MCF 10A (cell line): Measurements from ENCODE around the gene C5orf63. TPM values are rescaled to one million over a fixed set of nuclear protein-coding genes. Genes with fewer than 3 reads are reported as not detected.

Experiments
- BruUV-seq: library from RNA; stranded (reverse); fragments of 400-500 nt; replicated peaks from 2 replicates; lab custom pipeline; 2021; lab: Mats Ljungman, UMichigan
- CTCF ChIA-PET: fragments of 300-600 bp; sonication (Branson Sonifier 250); formaldehyde crosslinking; extraction: SDS; loops from one replicate; lab custom pipeline; 2021; ENCODE audit warnings: antibody characterized with exemption, inconsistent platforms; lab: Yijun Ruan, JAX
- POLR2A ChIA-PET: fragments of 300-600, 350-650 bp; sonication (Branson Sonifier 250); formaldehyde crosslinking; extraction: SDS; loops from one replicate; lab custom pipeline; 2020; ENCODE audit warnings: antibody characterized with exemption, inconsistent platforms; lab: Yijun Ruan, JAX
- DNase-seq: peaks from one replicate; pipeline ENCODE4 v3.0.0-alpha.2; 2018; ENCODE audit not compliant: unreplicated experiment
- H3K27ac Mint-ChIP-seq: one replicate; pipeline ENCODE4 v1.8.0; 2022; ENCODE audit warnings: mild to moderate bottlenecking, low read depth, mixed read lengths; ENCODE audit not compliant: unreplicated experiment
- H3K27me3 Mint-ChIP-seq: one replicate; pipeline ENCODE4 v1.8.0; 2022; ENCODE audit warnings: mixed read lengths; ENCODE audit not compliant: insufficient read depth, unreplicated experiment
- H3K36me3 Mint-ChIP-seq: one replicate; pipeline ENCODE4 v1.8.0; 2022; ENCODE audit warnings: mild to moderate bottlenecking, moderate library complexity, mixed read lengths; ENCODE audit not compliant: insufficient read depth, unreplicated experiment
- H3K4me1 Mint-ChIP-seq: one replicate; pipeline ENCODE4 v1.8.0; 2022; ENCODE audit warnings: mixed read lengths; ENCODE audit not compliant: insufficient read depth, unreplicated experiment
- H3K4me3 Mint-ChIP-seq: one replicate; pipeline ENCODE4 v1.8.0; 2022; ENCODE audit warnings: mild to moderate bottlenecking, moderate library complexity, mixed read lengths; ENCODE audit not compliant: unreplicated experiment
- H3K9me3 Mint-ChIP-seq: one replicate; pipeline ENCODE4 v1.8.0; 2022; ENCODE audit warnings: mixed read lengths; ENCODE audit not compliant: unreplicated experiment
- intact Hi-C: fragments of 100-400 bp; cut with micrococcal nuclease; formaldehyde crosslinking; loops from 2 replicates; pipeline ENCODE4 v1.14.1; 2022
- total RNA-seq: library from RNA; stranded (reverse); gene quantifications from 2 replicates; pipeline ENCODE4 v1.2.3, GENCODE V29; 2022
- TF ChIP-seq, protein P1 (sequence below): fragments of 200-600 bp; IDR thresholded peaks from one replicate; pipeline ENCODE4 v1.8.0; 2022; ENCODE audit warnings: antibody characterized with exemption, mild to moderate bottlenecking; ENCODE audit not compliant: unreplicated experiment

C5orf63 gene
- total RNA-seq, 1 experiment from 2014 or later = 10.8 TPM

DNA sequence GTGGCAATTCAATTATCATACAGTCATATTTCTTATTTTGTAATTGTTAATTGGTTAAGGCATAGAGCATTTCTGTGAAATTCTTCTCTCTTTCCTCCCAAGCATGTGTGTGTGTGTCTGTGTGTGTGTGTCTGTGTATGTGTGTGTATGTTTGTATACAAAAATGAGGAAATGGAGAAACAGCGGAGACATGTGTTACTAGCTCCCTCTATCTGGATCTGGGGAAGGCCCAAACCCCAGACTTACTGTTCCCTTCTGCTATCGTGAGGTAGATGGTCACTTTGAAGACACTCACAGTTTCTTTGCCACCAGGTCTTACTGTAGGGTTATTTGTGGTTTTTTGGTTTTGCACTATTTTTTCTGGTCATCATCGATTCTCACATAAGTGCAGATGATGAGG lies 11.4 kb upstream of the C5orf63 start:
- no peaks in the 10 kb centered on the region for H3K36me3 Mint-ChIP-seq
- no peak for DNase-seq
- no peak overlapping the region for H3K27ac Mint-ChIP-seq
- TF ChIP-seq, protein P1, sequence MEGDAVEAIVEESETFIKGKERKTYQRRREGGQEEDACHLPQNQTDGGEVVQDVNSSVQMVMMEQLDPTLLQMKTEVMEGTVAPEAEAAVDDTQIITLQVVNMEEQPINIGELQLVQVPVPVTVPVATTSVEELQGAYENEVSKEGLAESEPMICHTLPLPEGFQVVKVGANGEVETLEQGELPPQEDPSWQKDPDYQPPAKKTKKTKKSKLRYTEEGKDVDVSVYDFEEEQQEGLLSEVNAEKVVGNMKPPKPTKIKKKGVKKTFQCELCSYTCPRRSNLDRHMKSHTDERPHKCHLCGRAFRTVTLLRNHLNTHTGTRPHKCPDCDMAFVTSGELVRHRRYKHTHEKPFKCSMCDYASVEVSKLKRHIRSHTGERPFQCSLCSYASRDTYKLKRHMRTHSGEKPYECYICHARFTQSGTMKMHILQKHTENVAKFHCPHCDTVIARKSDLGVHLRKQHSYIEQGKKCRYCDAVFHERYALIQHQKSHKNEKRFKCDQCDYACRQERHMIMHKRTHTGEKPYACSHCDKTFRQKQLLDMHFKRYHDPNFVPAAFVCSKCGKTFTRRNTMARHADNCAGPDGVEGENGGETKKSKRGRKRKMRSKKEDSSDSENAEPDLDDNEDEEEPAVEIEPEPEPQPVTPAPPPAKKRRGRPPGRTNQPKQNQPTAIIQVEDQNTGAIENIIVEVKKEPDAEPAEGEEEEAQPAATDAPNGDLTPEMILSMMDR = no peak
- ChIA-PET CTCF (interaction anchor here (1.0 kb wide), 1 partner anchor 20 kb away, joined by 3 read pairs; no protein-coding TSS in a partner anchor), POLR2A (interaction anchor here (0.7 to 2.3 kb wide), 2 partner anchors 11 to 1992 kb away, joined by 3 to 14 read pairs; partner anchors contain the start of gene C5orf63)
- H3K4me1 Mint-ChIP-seq = peaks cover 35% of the 10 kb centered on the region
- BruUV-seq = no TSS peak
- H3K9me3 Mint-ChIP-seq = no peaks in the 10 kb centered on the region
- no peaks in the 10 kb centered on the region for H3K27me3 Mint-ChIP-seq
- intact Hi-C loops = loop anchor here (5.0 kb wide), 1 partner anchor 122 kb away; no protein-coding TSS in a partner anchor
- H3K4me3 Mint-ChIP-seq = no peak overlapping the region

DNA sequence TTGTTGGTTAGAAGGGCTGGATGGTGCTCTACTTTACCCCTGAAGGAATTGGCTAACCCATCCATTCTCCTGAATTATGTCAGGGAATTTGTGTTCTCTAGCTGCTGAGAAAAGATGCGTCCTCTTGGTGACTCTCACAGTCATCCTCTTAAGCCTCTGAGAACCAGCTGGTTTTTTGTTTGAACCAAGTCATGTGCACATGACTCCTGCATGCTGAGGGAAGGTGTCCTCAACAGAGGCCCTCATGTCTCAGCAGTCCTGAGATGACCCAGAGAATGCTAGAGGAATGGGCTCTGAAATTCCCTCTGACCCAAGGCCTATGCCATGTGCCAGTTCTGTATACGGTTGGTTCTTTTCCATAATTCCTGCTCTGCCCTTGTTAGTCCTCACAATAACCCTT lies 10.4 kb upstream of the C5orf63 start:
- Mint-ChIP-seq H3K27me3 (no peaks in the 10 kb centered on the region), H3K36me3 (no peaks in the 10 kb centered on the region), H3K9me3 (no peaks in the 10 kb centered on the region), H3K27ac (no peak overlapping the region), H3K4me3 (no peak overlapping the region), H3K4me1 (peaks cover 28% of the 10 kb centered on the region)
- ChIA-PET CTCF (interaction anchor here (0.6 to 0.7 kb wide), 2 partner anchors 11 to 478 kb away, joined by 3 read pairs; no protein-coding TSS in a partner anchor), POLR2A (interaction anchor here (2.3 kb wide), 1 partner anchor 10 kb away, joined by 14 read pairs; the partner anchor contains the start of gene C5orf63)
- BruUV-seq = no TSS peak
- no peak for DNase-seq
- TF ChIP-seq, protein P1 = no peak
- intact Hi-C loops = no loop called here

DNA sequence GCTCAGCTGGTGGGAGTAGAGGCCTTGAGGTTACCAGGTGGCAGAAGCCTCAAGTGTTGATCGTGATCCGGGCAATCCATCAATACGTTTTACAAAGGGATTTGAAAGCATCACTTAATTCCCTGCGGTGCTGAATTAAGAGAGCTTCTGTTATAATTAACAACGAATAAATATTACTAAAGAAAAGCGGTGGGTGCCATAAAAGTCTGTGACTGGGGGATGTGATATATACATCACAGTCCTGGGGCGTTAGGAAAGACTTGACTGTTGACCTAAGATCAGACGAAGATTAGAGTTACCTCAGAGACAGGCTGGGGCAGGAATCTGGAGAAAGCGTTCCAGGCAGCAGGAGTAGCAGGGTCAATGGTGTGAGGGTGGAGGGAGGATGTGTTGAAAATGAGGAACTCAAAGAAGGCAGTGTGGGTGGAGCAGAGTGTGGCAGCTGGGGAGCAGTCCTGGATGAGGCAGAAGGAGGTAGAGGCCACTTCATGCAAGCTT lies 6.7 kb upstream of the C5orf63 start:
- Mint-ChIP-seq H3K27me3 (no peaks in the 10 kb centered on the region), H3K9me3 (no peaks in the 10 kb centered on the region), H3K4me3 (no peak overlapping the region), H3K36me3 (no peaks in the 10 kb centered on the region), H3K4me1 (peaks cover 22% of the 10 kb centered on the region), H3K27ac (no peak overlapping the region)
- intact Hi-C loops = loop anchor here (10.0 kb wide), 1 partner anchor 125 kb away; no protein-coding TSS in a partner anchor
- no TSS peak for BruUV-seq
- TF ChIP-seq, protein P1 = no peak
- ChIA-PET POLR2A (interaction anchor here (0.7 to 3.9 kb wide), 5 partner anchors 8 to 302 kb away, joined by 3 to 16 read pairs (median 3); no protein-coding TSS in a partner anchor), CTCF (no interaction called here)
- peak; percentile 52 for DNase-seq

DNA sequence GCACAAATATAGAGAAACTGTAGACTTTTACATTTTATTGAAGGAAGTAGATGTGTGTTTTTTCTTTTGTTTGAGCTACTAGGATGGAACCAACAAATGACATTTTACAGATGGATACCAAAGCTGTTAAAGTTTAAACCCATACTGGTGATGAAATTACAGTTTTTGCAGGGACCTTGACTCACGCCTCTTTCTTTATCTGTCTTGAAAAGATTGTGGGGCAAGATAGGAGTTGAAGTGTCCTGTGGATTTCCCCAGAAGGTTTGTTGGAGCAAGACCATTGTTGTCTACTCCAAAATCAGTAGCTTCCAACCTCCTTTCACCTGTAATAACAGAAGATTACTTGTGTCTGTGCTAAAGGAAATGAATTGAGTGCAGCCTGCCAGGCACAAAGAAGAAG lies 4.1 kb upstream of the C5orf63 start:
- intact Hi-C loops = loop anchor here (10.0 kb wide), 1 partner anchor 127 kb away; no protein-coding TSS in a partner anchor
- DNase-seq = no peak
- no peak overlapping the region for H3K27ac Mint-ChIP-seq
- no peaks in the 10 kb centered on the region for H3K27me3 Mint-ChIP-seq
- CTCF ChIA-PET = interaction anchor here (0.6 to 1.7 kb wide), 4 partner anchors 9 to 283 kb away, joined by 3 to 8 read pairs (median 4); no protein-coding TSS in a partner anchor
- TF ChIP-seq, protein P1 = no peak
- no peaks in the 10 kb centered on the region for H3K9me3 Mint-ChIP-seq
- BruUV-seq = no TSS peak
- peaks cover 22% of the 10 kb centered on the region for H3K4me1 Mint-ChIP-seq
- POLR2A ChIA-PET = interaction anchor here (1.1 to 3.9 kb wide), 4 partner anchors 11 to 62 kb away, joined by 3 to 16 read pairs (median 4); no protein-coding TSS in a partner anchor
- no peak overlapping the region for H3K4me3 Mint-ChIP-seq
- H3K36me3 Mint-ChIP-seq = no peaks in the 10 kb centered on the region
